Measurements from ENCODE around the gene RPL28.
"Not testable (repeated sequence)": the region's sequence is repeated elsewhere in the genome, so short reads cannot be mapped to it uniquely, and the experiment has no call there.

Gene RPL28

DNA sequence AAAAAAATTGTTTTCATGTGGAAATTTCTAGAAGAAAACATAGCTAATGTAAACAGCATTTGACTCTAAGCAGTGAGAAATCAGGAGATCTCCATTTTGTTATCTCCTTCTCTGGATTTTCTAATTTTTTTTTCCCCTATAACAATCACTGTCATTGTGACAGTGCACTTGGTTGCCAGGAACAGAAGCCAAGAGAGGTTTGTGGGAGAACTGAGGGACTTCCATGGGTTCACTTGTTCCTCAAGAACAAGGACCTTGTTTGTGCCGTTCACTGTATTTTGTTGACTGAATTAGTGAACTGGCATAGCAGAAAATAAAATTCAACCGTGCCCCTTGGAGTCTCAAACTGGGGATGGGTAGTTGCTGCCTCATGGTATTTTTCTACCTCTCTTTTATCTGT, 40.3 kb downstream of the RPL28 start:
- no peak for DNase-seq (ENCODE audit: low read depth)

DNA sequence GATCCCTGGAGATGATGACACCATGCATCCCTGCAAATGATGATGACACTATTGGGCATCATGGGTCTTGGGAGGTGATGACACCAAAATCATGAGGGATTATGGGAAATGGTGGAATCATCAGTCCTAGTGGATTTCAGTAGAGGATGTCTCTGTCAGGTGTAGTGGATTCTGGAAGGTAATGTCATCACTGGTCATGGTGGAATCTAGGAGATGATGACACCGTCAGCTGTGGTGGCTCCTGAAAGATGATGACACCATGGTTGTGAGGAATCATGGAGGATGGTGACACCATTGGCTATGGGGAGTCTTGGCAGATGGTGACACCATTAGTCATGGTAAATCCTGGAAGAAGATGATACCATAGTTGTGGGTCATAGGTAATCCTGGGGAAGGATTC, 45.5 kb downstream of the RPL28 start:
- no peak for DNase-seq (ENCODE audit: low read depth)

DNA sequence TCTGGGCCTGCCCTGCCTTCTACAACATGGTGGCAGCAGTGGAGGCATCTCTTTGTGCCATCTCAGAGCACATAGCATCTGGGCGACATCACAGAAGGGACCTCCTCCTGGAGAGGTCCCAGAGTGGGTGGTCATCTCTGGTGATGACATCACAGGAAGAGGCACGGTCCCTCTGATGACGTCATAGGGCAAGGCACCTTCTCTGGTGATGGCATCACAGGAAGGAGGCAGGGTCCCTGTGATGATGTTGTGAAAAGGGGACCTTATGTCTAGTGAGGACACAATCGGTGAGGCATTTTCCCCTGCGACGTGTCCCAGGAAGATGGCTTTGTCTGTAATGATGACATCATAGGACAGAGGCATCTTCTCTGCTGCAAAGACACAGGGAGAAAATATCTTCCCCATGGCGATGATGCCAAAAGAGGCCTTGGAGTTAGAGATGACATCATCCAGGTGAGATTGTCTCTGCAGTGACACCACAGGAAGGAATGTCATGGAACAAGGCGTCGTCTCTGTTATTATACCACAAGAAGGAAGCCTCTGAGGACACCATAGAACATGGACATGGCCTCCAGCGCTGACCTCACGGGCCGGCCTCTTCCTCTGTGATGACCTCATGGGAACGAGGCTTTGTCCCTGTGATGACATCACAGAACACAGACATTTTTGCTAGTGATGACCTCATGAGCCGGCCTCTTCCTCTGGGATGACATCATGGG, 46.7 kb downstream of the RPL28 start:
- DNase-seq (ENCODE audit: low read depth) = no peak

- DNase-seq (ENCODE audit: low read depth) = no peak
These were observed 47.6 kb downstream of the RPL28 start for GRCh38 chr19:55433292-55433691.

- DNase-seq (ENCODE audit: low read depth) = no peak
These were observed 48.7 kb downstream of the RPL28 start for GRCh38 chr19:55434356-55434919.

GRCh38 chr19:55435020-55435419, 49.3 kb downstream of the RPL28 start:
- no peak for DNase-seq (ENCODE audit: low read depth)

GRCh38 chr19:55436847-55437246, 51.1 kb downstream of the RPL28 start:
- no peak for DNase-seq (ENCODE audit: low read depth)

- no peak for DNase-seq (ENCODE audit: low read depth)
These were observed 51.7 kb downstream of the RPL28 start for GRCh38 chr19:55437410-55437809.

DNA sequence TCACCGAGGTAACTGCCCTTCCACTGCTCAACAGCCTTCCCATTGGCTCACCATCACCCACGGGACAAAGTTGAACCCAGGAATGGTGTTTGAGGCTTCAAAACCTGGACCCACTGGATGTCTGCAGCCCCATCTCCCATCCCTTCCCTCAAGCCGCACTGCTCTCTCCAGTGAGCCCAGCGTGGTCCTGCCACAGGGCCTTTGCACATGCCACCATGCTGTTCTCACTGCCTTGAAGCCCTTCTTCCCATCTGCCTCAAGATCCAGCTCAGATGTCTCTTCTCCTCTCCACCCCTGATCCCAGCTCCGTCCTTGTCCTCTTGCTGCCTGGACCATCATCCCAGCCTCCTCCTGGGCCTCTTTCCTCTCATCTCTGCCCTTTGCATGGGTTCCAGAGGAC, 53.3 kb downstream of the RPL28 start:
- no peak for DNase-seq (ENCODE audit: low read depth)

GRCh38 chr19:55440411-55441105, 54.8 kb downstream of the RPL28 start:
- no peak for DNase-seq (ENCODE audit: low read depth)

DNA sequence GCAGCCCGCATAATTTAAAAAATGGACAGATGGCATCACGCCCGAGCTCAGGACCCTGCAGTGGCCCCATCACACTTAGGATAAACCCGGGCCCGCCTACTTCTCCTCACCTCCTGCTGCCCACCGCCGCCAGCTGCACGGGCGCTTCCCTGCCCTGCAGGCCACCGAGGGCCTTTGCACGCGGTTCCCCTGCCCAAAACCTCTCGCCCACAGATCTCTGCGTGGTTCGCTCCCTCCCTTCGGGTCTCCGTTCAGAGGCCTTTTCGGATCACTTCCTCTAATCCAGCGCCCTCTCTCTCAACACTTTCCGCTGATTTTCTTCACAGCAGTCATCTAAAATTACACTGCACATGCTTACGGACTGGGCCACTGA, 55.6 kb downstream of the RPL28 start:
- DNase-seq (ENCODE audit: low read depth) = no peak

- no peak for DNase-seq (ENCODE audit: low read depth)
These were observed 56.1 kb downstream of the RPL28 start for GRCh38 chr19:55441692-55442321.

GRCh38 chr19:55442372-55442961, 56.7 kb downstream of the RPL28 start:
- DNase-seq (ENCODE audit: low read depth) = no peak

- no peak for DNase-seq (ENCODE audit: low read depth)
These were observed 57.5 kb downstream of the RPL28 start, which contains the start of gene SHISA7 for GRCh38 chr19:55443045-55443823. Gene SHISA7, minus strand, starts transcription at chr19:55443300. Its CDS starts 437 bp downstream, at chr19:55442863.

DNA sequence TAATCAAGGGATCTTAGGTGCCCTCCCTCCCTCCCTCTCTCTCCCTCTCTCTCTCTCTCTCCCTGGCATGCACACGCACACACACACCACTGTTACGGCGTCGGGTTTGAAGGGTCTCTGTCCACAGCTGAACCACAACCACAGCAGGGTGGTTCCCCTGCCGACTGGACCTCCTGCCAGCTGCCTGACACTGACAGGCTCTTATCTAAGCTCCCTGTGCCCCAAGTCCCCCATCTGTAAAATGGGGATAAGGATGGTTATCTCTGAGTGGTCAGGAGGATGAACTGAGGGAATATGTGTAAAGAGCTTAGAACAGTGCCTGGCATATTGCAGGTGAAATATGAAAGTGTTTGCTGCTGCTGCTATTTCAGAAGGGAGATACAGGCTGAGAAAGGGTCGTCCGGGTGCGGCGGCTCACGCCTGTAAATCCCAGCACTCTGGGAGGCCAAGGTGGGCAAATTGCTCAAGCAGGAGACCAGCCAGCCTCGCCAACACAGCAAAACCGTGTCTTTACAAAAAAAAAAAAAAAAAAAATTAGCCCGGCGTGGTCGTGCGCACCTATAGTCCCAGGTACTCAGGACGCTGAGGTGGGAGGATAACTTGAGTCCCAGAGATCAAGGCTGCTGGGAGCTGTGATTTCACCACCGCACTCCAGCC, 58.2 kb downstream of the RPL28 start:
- no peak for DNase-seq (ENCODE audit: low read depth)

DNA sequence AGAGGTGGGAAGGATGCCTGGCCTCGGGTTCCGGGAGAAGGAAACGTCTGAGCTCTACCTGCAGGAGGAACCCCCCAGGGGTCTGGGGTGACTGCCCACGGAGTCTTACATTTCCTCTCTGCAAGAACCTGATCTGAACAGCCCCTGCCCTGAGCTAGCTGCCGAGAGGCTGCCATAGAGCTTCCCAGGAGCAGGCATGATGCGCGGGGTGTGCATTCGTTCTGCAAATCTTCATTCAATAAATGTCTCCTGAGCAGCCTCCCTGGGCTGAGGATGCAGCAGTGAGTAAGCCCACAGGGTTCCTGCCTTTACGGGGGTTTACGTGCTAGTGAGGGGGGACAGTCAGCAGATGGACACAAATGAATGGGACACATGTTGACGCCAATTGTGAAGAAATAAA, 58.9 kb downstream of the RPL28 start:
- no peak for DNase-seq (ENCODE audit: low read depth)

DNA sequence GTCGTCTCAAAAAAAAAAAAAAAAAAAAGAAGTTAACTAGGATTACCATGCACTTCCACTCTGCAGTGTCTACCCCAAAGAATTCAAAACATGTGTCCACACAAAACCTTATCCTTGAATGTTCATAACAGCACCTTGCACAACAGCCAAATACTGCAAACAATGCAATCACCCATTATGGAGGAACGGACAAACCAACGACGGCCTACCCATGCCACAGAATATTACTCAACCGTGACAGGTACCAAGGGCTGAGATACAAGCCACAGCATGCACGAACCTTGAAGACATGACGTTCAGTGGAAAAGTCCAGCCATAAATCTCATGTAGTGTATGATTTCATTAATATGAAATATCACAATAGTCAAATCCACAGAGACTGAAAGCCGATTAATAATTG, 60.3 kb downstream of the RPL28 start:
- no peak for DNase-seq (ENCODE audit: low read depth)

- no peak for DNase-seq (ENCODE audit: low read depth)
These were observed 61.9 kb downstream of the RPL28 start for GRCh38 chr19:55447421-55448174.

DNA sequence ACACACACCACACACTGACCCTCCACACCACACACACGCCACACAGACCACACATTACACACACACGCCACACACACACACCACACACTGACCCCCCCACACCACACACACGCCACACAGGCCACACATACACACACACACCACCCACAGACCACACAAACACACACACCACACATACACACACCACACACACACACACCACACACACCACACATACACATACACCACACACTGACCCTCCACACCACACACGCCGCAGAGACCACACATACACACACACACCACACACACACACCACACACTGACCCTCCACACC, 62.4 kb downstream of the RPL28 start:
- DNase-seq (ENCODE audit: low read depth) = not testable (repeated sequence)

- DNase-seq (ENCODE audit: low read depth) = no peak
These were observed 63.7 kb downstream of the RPL28 start for GRCh38 chr19:55449469-55449868.
